HUES48 (cell line): ENCODE data around the gene MYO15B.
"Not testable (repeated sequence)": the region's sequence is repeated elsewhere in the genome, so short reads cannot be mapped to it uniquely, and the experiment has no call there.

Experiments
- H3K27ac ChIP-seq: one replicate; pipeline ENCODE4 v1.7.0; 2013; ENCODE audit warnings: low read depth, low read length, inconsistent platforms
- H3K27me3 ChIP-seq: 2 replicates; pipeline ENCODE4 v1.6.1; 2013; ENCODE audit warnings: mild to moderate bottlenecking, low read length; ENCODE audit not compliant: control insufficient read depth, insufficient read depth
- H3K36me3 ChIP-seq: 2 replicates; pipeline ENCODE4 v1.6.1; 2013; ENCODE audit warnings: low read length; ENCODE audit not compliant: control insufficient read depth, insufficient read depth
- H3K4me1 ChIP-seq: 2 replicates; pipeline ENCODE4 v1.6.1; 2013; ENCODE audit warnings: mild to moderate bottlenecking, low read length; ENCODE audit not compliant: control insufficient read depth, insufficient read depth
- H3K4me3 ChIP-seq: 2 replicates; pipeline ENCODE4 v1.5.1; 2013; ENCODE audit warnings: mild to moderate bottlenecking, low read depth, low read length
- H3K9ac ChIP-seq: 2 replicates; pipeline ENCODE4 v1.6.1; 2013; ENCODE audit warnings: mild to moderate bottlenecking, low read depth, low read length, moderate library complexity
- H3K9me3 ChIP-seq: 2 replicates; pipeline ENCODE4 v1.6.1; 2013; ENCODE audit warnings: low read length; ENCODE audit not compliant: control insufficient read depth, insufficient read depth

MYO15B gene

GRCh38 chr17:75592348-75593020 is 4.9 kb downstream of the MYO15B start:
- Histone ChIP-seq H3K27me3 (no peaks in the 10 kb centered on the region; the same call in 1 of the 2 replicates), H3K9ac (no peak overlapping the region), H3K4me3 (no peak overlapping the region), H3K27ac (no peak overlapping the region), H3K36me3 (no peaks in the 10 kb centered on the region), H3K4me1 (peaks cover under 1% of the 10 kb centered on the region; the same call in 1 of the 2 replicates), H3K9me3 (no peaks in the 10 kb centered on the region)

DNA sequence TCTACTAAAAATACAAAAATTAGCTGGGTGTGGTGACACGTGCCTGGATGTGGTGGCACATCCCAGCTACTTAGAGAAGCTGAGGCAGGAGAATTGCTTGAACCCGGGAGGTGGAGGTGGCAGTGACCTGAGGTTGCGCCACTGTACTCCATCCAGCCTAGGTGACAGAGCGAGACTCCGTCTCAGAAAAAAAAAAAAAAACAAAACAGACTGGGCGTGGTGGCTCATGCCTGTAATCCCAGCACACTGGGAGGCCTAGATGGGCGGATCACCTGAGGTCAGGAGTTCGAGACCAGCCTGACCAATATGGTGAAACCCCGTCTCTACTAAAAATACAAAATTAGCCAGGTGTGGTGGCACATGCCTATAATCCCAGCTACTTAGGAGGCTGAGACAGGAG is 5.8 kb downstream of the MYO15B start:
- not testable (repeated sequence) for H3K4me3 ChIP-seq, H3K4me1 ChIP-seq, H3K36me3 ChIP-seq, H3K27me3 ChIP-seq, H3K9ac ChIP-seq, H3K9me3 ChIP-seq, H3K27ac ChIP-seq

- Histone ChIP-seq H3K4me1 (no peaks in the 10 kb centered on the region), H3K4me3 (no peak overlapping the region), H3K27ac (no peak overlapping the region), H3K9me3 (no peaks in the 10 kb centered on the region), H3K9ac (no peak overlapping the region), H3K36me3 (no peaks in the 10 kb centered on the region), H3K27me3 (no peaks in the 10 kb centered on the region)
Observed at GRCh38 chr17:75594499-75595283, 7.1 kb downstream of the MYO15B start.

DNA sequence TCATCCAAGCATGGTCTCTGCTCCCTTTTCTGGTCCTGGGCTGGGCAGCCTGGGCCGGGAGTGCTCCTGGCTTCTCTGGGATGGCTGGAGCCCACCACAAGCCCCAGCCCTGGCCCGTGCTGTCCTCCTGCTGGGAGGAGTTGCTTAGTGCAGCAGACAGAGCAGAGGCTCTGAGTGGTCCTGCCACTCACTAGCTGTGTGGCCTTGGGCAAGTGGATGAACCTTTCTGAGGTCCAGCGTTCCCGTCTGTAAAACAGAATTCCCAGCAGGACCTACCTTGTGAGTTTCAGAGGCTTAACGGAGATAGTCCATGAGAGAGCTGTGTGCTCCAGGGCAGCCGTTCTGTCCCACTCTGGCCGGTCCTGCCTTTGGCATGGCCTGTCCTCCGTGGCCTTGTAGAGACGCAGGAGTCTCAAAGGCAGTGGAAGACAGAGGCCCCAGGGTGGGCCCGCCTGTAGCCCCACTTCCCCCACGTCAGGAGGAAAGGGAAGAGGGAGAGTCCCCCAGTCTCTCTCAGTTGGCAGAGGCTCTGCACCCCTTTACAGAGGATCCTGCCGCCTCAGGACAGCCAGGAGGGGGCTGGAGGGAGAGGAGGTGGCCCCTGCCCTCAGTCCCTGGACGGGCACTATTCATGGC is 7.8 kb downstream of the MYO15B start:
- Histone ChIP-seq H3K4me3 (no peak overlapping the region), H3K36me3 (no peaks in the 10 kb centered on the region), H3K27ac (no peak overlapping the region), H3K27me3 (no peaks in the 10 kb centered on the region), H3K4me1 (no peaks in the 10 kb centered on the region), H3K9me3 (no peaks in the 10 kb centered on the region), H3K9ac (no peak overlapping the region)

GRCh38 chr17:75595920-75596313 is 8.3 kb downstream of the MYO15B start:
- Histone ChIP-seq H3K9me3 (no peaks in the 10 kb centered on the region), H3K4me1 (no peaks in the 10 kb centered on the region), H3K27me3 (no peaks in the 10 kb centered on the region), H3K36me3 (no peaks in the 10 kb centered on the region), H3K4me3 (no peak overlapping the region), H3K9ac (no peak overlapping the region), H3K27ac (no peak overlapping the region)

- H3K9me3 ChIP-seq, result no peaks in the 10 kb centered on the region
- H3K27me3 ChIP-seq, result no peaks in the 10 kb centered on the region
- H3K4me3 ChIP-seq, result no peak overlapping the region
- no peak overlapping the region for H3K27ac ChIP-seq
- no peaks in the 10 kb centered on the region for H3K36me3 ChIP-seq
- no peak overlapping the region for H3K9ac ChIP-seq
- no peaks in the 10 kb centered on the region for H3K4me1 ChIP-seq
Observed at GRCh38 chr17:75596320-75597087, 8.9 kb downstream of the MYO15B start.

DNA sequence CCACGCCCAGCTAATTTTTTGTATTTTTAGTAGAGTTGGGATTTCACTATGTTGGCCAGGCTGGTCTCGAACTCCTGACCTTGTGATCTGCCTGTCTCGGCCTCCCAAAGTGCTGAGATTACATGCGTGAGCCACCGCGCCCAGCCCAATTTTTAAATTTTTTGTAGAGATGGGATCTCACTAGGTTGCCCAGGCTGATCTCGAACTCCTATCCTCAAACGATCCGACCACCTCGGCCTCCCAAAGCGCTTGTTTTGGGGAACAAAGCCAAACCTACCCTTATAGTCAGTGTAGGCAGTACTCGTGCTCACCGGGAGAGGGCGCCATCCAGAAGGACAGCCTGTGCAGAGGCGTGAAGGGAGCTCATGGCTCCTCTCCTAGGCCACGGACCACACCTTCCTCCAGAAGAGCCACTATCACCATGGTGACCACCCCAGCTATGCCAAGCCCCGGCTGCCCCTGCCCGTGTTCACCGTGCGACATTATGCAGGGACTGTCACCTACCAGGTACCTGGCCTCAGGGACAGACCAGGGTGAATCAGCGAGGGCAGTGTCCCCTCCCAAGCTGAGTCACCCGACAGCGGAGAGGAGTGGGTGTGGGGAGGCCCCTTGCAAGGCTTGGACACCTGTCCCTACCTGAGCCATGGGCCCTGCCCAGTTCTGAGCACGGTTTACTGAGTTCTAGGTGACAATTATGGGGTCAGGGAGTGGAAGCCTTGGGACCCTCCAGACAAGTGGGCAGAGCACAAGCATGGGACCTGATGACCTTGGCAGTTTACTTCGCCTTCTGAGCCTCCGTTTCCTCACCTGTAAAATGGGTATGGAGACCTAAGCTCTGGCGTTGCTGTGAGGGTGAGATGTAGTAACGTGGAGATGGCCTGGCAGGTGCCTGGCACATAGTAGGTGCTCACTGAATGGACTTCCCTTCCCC is 13.7 kb downstream of the MYO15B start:
- H3K9ac ChIP-seq, result no peak overlapping the region
- H3K4me1 ChIP-seq, result no peaks in the 10 kb centered on the region
- no peaks in the 10 kb centered on the region for H3K27me3 ChIP-seq
- no peak overlapping the region for H3K4me3 ChIP-seq
- H3K36me3 ChIP-seq, result no peaks in the 10 kb centered on the region
- H3K27ac ChIP-seq, result no peak overlapping the region
- no peaks in the 10 kb centered on the region for H3K9me3 ChIP-seq

DNA sequence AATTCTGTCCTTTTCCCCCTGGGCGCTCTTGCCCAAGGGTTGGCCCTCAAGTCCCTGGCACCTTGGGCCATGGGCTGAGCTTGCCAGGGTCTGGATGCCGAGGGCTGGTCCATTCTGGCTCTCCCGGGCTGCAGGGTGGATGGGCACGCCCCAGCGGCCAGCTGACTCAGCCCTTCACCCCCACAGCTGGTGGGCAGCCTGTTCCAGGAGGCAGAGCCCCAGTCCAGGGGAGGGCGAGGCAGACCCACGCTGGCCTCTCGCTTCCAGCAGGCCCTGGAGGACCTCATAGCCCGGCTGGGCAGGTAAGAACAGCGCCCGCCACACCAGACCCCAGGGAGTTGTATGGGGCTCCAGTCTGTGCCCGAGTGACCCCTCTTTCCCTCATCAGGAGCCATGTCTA is 15.0 kb downstream of the MYO15B start:
- H3K4me3 ChIP-seq, result no peak overlapping the region
- no peaks in the 10 kb centered on the region for H3K9me3 ChIP-seq
- no peaks in the 10 kb centered on the region for H3K27me3 ChIP-seq
- no peak overlapping the region for H3K9ac ChIP-seq
- H3K36me3 ChIP-seq, result no peaks in the 10 kb centered on the region
- no peak overlapping the region for H3K27ac ChIP-seq
- H3K4me1 ChIP-seq, result no peaks in the 10 kb centered on the region

- H3K9ac ChIP-seq, result no peak overlapping the region
- no peaks in the 10 kb centered on the region for H3K4me1 ChIP-seq
- H3K9me3 ChIP-seq, result no peaks in the 10 kb centered on the region
- no peak overlapping the region for H3K4me3 ChIP-seq
- no peaks in the 10 kb centered on the region for H3K36me3 ChIP-seq
- no peak overlapping the region for H3K27ac ChIP-seq
- no peaks in the 10 kb centered on the region for H3K27me3 ChIP-seq
Observed at GRCh38 chr17:75603123-75603522, 15.5 kb downstream of the MYO15B start.

DNA sequence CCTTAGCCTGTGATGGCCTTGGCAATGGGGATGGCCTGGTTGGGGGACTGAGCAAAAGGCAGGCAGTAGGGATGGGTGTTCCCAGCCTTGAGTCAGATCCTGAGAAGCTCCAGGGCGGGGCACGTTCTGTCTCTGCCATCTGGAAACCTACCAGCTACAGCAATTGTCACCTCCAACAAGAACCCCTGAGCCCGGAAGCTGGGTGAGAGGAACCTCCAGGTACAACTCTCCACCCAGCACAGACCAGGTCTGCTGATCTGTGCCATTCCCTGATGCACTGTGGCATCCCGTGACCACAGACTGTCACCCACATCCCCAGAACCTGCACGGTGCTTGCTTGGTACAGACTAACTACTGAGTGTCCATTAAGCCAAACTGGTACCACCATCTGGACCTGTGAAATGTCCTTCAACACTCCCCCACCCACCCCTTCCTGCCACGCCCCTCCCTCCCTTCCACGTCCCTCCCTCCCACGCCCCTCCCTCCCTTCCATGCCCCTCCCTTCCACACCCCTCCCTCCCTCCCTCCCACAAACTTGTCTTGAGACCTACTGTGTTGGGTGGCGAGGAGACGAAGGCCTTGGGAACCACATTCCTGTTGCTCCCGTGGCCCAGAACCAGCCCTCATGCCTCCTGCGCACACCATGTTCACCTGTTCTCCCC is 16.6 kb downstream of the MYO15B start:
- H3K4me1 ChIP-seq, result no peaks in the 10 kb centered on the region
- H3K9ac ChIP-seq, result no peak overlapping the region
- no peaks in the 10 kb centered on the region for H3K36me3 ChIP-seq
- H3K9me3 ChIP-seq, result no peaks in the 10 kb centered on the region
- no peak overlapping the region for H3K27ac ChIP-seq
- H3K27me3 ChIP-seq, result no peaks in the 10 kb centered on the region
- no peak overlapping the region for H3K4me3 ChIP-seq
